ENCODE results near the gene CIDEB. TPM values are rescaled to one million over a fixed set of nuclear protein-coding genes. Genes with fewer than 3 reads are reported as not detected.

CIDEB gene
- total and polyA plus RNA-seq, 9 donors, result 8.9 to 21.1 (median 14.8) TPM

DNA sequence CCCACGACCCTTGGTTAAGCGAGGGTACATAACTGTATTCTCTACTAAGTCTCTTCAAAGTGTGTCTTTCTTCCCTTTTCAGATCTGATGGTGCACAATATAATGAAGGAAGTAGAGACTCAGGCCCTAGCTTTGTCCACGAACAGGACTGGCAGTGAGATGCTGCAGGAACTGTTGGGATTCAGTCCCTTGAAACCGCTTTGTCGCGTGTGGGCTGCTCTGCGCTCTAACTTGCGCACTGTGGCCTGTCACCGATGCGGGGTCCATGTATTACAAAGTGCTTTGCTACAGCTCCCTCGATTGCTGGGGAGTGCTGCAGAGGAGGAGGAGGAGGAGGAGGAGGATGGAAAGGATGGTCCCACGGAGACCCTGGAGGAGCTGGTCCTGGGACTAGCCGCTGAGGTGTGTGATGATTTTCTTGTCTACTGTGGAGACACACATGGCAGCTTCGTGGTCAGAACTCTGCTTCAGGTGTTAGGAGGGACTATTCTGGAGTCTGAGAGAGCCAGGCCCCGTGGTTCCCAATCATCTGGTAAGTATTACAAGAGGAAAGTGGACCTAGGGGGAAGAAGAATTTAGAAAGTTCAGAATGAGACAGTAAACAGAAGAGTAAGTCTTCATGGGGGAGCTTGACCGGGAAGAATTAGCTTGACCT lies 7.3 kb downstream of the CIDEB start:
- Histone ChIP-seq H3K4me3 (ENCODE audit: low read length) (peak overlapping the region; percentile 97), H3K4me1 (ENCODE audit: control insufficient read depth, insufficient read depth, low read length) (peaks cover 20% of the 10 kb centered on the region), H3K27ac (ENCODE audit: low read length) (peak overlapping the region; percentile 67), H3K27me3 (ENCODE audit: control insufficient read depth, insufficient read depth, low read length) (no peaks in the 10 kb centered on the region), H3K36me3 (ENCODE audit: control insufficient read depth, insufficient read depth, low read length) (peaks cover 54% of the 10 kb centered on the region), H3K9me3 (replicated peaks; ENCODE audit: control insufficient read depth, low read depth, low read length) (no peaks in the 10 kb centered on the region)
- 44% methylated on average over 12 of the region's 16 CpGs for WGBS (ENCODE audit: insufficient coverage)
- DNase-seq, result no peak

DNA sequence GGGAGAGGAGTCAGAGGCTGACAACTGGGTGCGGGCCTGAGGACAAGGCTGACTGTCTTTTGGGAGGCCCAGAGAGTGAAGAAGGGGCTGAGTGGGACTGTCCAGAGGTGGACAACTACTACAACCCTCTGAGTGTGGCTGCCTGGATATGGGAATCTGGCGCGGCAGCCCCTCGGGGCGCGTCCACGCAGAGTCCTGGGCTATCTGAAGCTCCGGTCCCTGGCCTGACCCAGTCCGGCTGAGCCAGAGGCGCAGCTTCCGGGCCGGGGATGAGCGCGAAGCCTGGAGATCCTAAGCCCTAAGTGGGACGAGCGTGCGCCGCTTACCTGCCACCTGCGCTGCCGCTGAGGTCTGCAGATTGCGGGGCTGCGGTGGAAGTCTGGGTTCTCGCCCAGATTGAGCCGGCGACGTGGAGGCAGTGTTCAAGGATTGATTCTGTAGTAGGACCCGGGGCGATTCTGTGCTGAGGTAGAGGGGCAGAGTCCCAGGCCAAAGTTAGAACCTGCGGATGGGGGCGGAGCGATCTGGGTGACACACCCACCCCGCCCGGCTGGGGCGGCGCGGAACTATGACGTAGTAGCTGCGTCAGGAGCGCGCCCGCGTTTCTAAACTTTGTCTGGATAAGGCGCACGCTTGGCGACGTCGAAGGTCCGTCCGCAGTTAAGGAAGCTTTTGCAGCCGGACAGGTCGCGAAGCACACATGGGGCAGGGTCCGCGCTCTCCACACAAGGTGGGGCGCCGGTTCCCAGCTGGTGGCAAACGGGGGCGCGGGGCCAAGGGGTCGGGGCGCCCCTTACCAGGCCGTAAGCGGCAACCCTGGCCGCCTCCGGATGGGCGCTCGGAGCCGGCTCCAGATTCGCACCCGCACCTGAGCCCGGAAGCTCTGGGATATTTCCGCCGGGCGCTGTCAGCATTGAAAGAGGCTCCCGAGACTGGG lies 8.3 kb downstream of the CIDEB start, which contains the start of the genes DHRS1 and NOP9:
Gene DHRS1, minus strand, starts transcription at position 526 of the 937 bp plus-strand sequence. CDS start 674 bp downstream, outside the sequence.
Gene NOP9, plus strand, starts transcription at position 596 of the 937 bp plus-strand sequence. Its CDS starts 105 bp downstream, at position 701.
- H3K36me3 ChIP-seq (ENCODE audit: control insufficient read depth, insufficient read depth, low read length), result peaks cover 48% of the 10 kb centered on the region
- H3K4me1 ChIP-seq (ENCODE audit: control insufficient read depth, insufficient read depth, low read length), result peaks cover 20% of the 10 kb centered on the region
- H3K9me3 ChIP-seq (replicated peaks; ENCODE audit: control insufficient read depth, low read depth, low read length), result no peaks in the 10 kb centered on the region
- no peaks in the 10 kb centered on the region for H3K27me3 ChIP-seq (ENCODE audit: control insufficient read depth, insufficient read depth, low read length)
- peak; percentile 95 for DNase-seq
- WGBS (ENCODE audit: insufficient coverage), result under 1% methylated on average over 74 of the region's 75 CpGs
- peak within 1 kb of the TSS; percentile 84 for H3K27ac ChIP-seq (ENCODE audit: low read length)
- peak within 1 kb of the TSS; percentile 97 for H3K4me3 ChIP-seq (ENCODE audit: low read length)

- no peak for DNase-seq
- H3K36me3 ChIP-seq (ENCODE audit: control insufficient read depth, insufficient read depth, low read length), result peaks cover 41% of the 10 kb centered on the region
- WGBS (ENCODE audit: insufficient coverage), result 67% methylated on average over 7 of the region's 7 CpGs
These were observed 8.9 kb downstream of the CIDEB start for GRCh38 chr14:24298892-24299254.

DNA sequence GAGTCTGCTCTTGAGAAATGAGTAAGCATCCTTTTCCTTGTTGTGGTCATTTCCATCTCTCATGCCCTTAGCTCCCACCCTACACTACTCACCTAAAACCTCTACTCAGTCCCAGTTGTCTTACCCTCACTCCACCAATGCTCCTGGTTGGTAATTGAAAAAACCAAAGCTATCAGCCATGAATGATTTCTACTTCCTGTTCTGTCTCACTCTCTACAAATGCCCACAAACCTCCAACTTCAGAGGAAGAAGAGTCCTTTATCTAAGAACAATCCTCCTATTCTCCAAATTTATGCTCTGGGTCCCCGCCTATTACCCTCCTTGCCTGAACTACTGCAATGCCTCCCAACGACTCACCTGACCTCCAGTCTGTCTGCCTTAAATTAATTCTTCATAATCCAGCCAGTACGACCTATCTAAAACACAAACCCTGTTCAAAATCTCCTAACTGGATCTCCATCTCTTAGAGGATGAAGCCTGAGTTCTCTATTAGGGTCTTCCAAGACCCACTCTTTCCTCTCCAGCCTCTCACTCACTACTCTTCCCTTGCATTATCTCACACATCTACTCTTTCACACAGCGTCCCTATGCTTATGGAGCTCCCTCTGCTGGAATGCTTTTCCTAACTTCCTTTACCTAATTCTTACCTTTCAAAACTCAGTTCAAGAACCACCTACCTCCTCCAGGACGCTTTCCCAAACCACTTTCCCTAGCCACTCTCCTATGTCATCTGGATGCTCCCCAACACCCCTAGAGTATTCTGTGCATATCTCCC lies 10.4 kb downstream of the CIDEB start:
- Histone ChIP-seq H3K4me3 (ENCODE audit: low read length) (no peak overlapping the region), H3K4me1 (ENCODE audit: control insufficient read depth, insufficient read depth, low read length) (peaks cover 20% of the 10 kb centered on the region), H3K27ac (ENCODE audit: low read length) (no peak overlapping the region), H3K36me3 (ENCODE audit: control insufficient read depth, insufficient read depth, low read length) (peaks cover 30% of the 10 kb centered on the region), H3K9me3 (replicated peaks; ENCODE audit: control insufficient read depth, low read depth, low read length) (no peaks in the 10 kb centered on the region), H3K27me3 (ENCODE audit: control insufficient read depth, insufficient read depth, low read length) (no peaks in the 10 kb centered on the region)
- 53% methylated on average over 5 of the region's 5 CpGs for WGBS (ENCODE audit: insufficient coverage)
- DNase-seq, result no peak

More at GRCh38 chr14:24298892-24299254, 8.9 kb downstream of the CIDEB start:
- Histone ChIP-seq H3K27me3 (ENCODE audit: control insufficient read depth, insufficient read depth, low read length) (no peaks in the 10 kb centered on the region), H3K4me1 (ENCODE audit: control insufficient read depth, insufficient read depth, low read length) (peaks cover 20% of the 10 kb centered on the region), H3K4me3 (ENCODE audit: low read length) (peak overlapping the region; percentile 97), H3K27ac (ENCODE audit: low read length) (peak overlapping the region; percentile 84), H3K9me3 (replicated peaks; ENCODE audit: control insufficient read depth, low read depth, low read length) (no peaks in the 10 kb centered on the region)

DNA sequence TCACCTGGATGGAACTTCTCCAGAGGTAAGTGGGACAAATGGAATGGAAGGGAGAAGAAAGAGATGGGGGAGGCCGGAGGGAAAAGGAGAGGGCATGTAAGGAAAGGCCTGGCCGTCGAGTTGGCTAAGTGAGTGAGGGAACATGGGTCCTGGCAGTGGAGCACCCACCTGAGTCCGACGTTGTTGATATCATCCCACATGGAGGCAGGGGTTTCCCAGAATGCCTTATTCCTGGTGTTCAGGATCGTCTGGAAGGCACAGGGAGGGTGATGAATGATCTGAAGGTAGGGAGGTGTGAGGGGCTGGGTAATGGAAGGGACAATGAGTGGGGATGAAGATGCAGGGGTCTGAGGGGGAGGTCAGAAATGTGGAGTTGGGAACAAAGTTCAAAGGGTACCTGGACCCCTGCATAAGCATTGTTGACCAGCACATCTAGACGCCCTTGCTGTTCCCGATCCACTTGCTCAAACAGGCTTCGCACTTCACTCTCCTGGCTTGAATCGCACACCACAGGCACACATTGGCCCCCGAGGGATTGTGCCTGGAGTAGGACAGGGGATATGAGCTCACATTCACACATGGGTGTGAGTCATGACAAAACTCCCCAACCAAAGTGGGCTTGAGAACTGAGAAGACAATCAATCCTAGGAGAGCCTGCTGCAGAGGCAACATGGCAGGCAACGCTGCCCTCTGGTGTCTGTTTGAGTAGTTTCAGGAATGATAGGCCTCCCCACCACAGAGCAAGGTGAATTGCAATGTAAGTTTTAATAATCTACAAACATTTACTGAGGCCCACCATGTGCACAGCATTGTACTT lies 11.2 kb downstream of the CIDEB start:
- WGBS (ENCODE audit: insufficient coverage), result 67% methylated on average over 6 of the region's 12 CpGs
- peak; percentile 81 for DNase-seq
- H3K36me3 ChIP-seq (ENCODE audit: control insufficient read depth, insufficient read depth, low read length), result peaks cover 30% of the 10 kb centered on the region
- H3K4me3 ChIP-seq (ENCODE audit: low read length), result no peak overlapping the region
- no peaks in the 10 kb centered on the region for H3K27me3 ChIP-seq (ENCODE audit: control insufficient read depth, insufficient read depth, low read length)
- H3K9me3 ChIP-seq (replicated peaks; ENCODE audit: control insufficient read depth, low read depth, low read length), result no peaks in the 10 kb centered on the region
- peaks cover 20% of the 10 kb centered on the region for H3K4me1 ChIP-seq (ENCODE audit: control insufficient read depth, insufficient read depth, low read length)
- no peak overlapping the region for H3K27ac ChIP-seq (ENCODE audit: low read length)

- WGBS (ENCODE audit: insufficient coverage), result no CpG with 5 or more reads among the region's 2 CpGs
- no peak overlapping the region for H3K27ac ChIP-seq (ENCODE audit: low read length)
- H3K4me3 ChIP-seq (ENCODE audit: low read length), result no peak overlapping the region
- no peaks in the 10 kb centered on the region for H3K9me3 ChIP-seq (replicated peaks; ENCODE audit: control insufficient read depth, low read depth, low read length)
- peaks cover 4% of the 10 kb centered on the region for H3K4me1 ChIP-seq (ENCODE audit: control insufficient read depth, insufficient read depth, low read length)
- no peaks in the 10 kb centered on the region for H3K27me3 ChIP-seq (ENCODE audit: control insufficient read depth, insufficient read depth, low read length)
- peaks cover 47% of the 10 kb centered on the region for H3K36me3 ChIP-seq (ENCODE audit: control insufficient read depth, insufficient read depth, low read length)
- DNase-seq, result no peak
These were observed 14.3 kb downstream of the CIDEB start for GRCh38 chr14:24293525-24293924.

GRCh38 chr14:24292118-24292807 lies 15.5 kb downstream of the CIDEB start:
- no peaks in the 10 kb centered on the region for H3K9me3 ChIP-seq (replicated peaks; ENCODE audit: control insufficient read depth, low read depth, low read length)
- no peak for DNase-seq
- no peak overlapping the region for H3K4me3 ChIP-seq (ENCODE audit: low read length)
- WGBS (ENCODE audit: insufficient coverage), result 82% methylated on average over 6 of the region's 11 CpGs
- no peak overlapping the region for H3K27ac ChIP-seq (ENCODE audit: low read length)
- H3K27me3 ChIP-seq (ENCODE audit: control insufficient read depth, insufficient read depth, low read length), result no peaks in the 10 kb centered on the region
- peaks cover 47% of the 10 kb centered on the region for H3K36me3 ChIP-seq (ENCODE audit: control insufficient read depth, insufficient read depth, low read length)
- peaks cover 4% of the 10 kb centered on the region for H3K4me1 ChIP-seq (ENCODE audit: control insufficient read depth, insufficient read depth, low read length)

DNA sequence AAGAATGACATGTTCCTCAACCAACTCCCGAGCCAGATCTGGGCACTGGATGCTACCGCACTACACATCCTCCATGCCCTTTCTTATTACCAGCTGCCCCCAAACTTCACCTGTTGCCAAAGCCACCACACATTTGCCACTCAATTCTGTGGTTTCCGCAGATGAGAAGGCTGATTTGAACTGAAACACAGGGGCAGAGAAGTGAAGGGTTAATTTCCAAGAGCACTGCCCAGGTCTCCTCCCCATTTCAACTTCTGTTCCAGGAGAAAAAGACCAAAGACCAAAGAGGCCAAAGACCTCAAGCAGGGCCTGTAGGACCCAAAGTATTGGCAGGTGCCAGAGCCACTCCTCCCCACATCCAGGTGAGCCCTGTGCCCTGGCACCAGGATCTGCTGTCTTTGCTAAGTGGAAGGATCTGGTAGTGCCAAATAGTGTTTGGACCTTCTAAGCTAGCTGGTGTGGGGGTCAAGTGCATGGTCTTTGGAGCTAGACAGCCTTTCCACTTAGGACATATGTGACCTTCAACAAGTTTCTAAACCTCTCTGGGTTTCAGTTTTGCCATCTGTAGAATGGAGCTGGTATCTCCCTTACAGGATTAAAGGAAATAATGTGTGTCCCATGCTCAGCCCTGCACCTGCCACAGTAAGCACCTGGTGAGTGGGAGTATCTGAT lies 16.2 kb downstream of the CIDEB start:
- Histone ChIP-seq H3K27me3 (ENCODE audit: control insufficient read depth, insufficient read depth, low read length) (no peaks in the 10 kb centered on the region), H3K27ac (ENCODE audit: low read length) (no peak overlapping the region), H3K4me3 (ENCODE audit: low read length) (no peak overlapping the region), H3K36me3 (ENCODE audit: control insufficient read depth, insufficient read depth, low read length) (peaks cover 47% of the 10 kb centered on the region), H3K4me1 (ENCODE audit: control insufficient read depth, insufficient read depth, low read length) (peaks cover 2% of the 10 kb centered on the region), H3K9me3 (replicated peaks; ENCODE audit: control insufficient read depth, low read depth, low read length) (no peaks in the 10 kb centered on the region)
- 81% methylated on average over 3 of the region's 3 CpGs for WGBS (ENCODE audit: insufficient coverage)
- DNase-seq, result no peak
